Gastrocnemius medialis (tissue), 4 donors: ENCODE measurements around the gene WWOX.

Source experiments
- POLR2A ChIP-seq, 2 donors: fragments of 450-650 bp; IDR thresholded peaks; one replicate each; pipeline ENCODE4 v1.6.1; 2017; ENCODE audit warnings: antibody characterized with exemption in 2 of 2, mild to moderate bottlenecking in 2 of 2, moderate library complexity in 2 of 2
- TF ChIP-seq, protein P1 (sequence below), 5 experiments: fragments of 450-650 bp in 3 of 5; fragments of 200-600 bp in 2 of 5; sonication (generic) in 2 of 5; IDR thresholded peaks in 4 of 5; conservative IDR thresholded peaks in 1 of 5; 1 replicate in 4 of 5; 2 replicates in 1 of 5; pipeline ENCODE4 v1.5.1; 2016 to 2019; ENCODE audit warnings: antibody characterized with exemption in 5 of 5, mild to moderate bottlenecking in 3 of 5, moderate library complexity in 3 of 5

DNA sequence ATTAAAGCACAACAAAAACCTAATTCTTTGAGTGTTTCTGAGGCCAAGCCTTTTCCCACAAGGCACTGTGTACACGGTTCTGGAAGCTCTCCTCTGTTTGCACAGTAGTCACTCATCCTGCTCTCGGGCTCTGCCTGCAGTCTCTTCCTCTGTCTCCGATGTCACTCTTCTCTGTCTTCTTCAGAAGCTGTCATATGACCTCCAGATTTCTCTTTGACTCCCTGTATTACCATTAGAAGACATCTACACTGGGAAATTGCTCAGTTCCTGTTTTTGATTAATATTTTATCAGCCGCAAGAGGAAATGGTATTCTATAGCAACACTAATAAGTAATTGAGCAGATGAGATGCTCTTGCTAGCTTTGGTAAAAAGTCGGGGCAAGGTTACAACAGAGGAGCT is 422.9 kb downstream of the WWOX start:
- TF ChIP-seq, protein P1, sequence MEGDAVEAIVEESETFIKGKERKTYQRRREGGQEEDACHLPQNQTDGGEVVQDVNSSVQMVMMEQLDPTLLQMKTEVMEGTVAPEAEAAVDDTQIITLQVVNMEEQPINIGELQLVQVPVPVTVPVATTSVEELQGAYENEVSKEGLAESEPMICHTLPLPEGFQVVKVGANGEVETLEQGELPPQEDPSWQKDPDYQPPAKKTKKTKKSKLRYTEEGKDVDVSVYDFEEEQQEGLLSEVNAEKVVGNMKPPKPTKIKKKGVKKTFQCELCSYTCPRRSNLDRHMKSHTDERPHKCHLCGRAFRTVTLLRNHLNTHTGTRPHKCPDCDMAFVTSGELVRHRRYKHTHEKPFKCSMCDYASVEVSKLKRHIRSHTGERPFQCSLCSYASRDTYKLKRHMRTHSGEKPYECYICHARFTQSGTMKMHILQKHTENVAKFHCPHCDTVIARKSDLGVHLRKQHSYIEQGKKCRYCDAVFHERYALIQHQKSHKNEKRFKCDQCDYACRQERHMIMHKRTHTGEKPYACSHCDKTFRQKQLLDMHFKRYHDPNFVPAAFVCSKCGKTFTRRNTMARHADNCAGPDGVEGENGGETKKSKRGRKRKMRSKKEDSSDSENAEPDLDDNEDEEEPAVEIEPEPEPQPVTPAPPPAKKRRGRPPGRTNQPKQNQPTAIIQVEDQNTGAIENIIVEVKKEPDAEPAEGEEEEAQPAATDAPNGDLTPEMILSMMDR (IDR thresholded peaks at IDR 0.05 in 4 of 5, conservative IDR thresholded peaks at IDR 0.05 in 1 of 5): no peak
- no peak for TF ChIP-seq POLR2A (IDR thresholded peaks at IDR 0.05)
